AG04450 (cell line): ENCODE data around the gene AQP2. TPM values are rescaled to one million over a fixed set of nuclear protein-coding genes. Genes with fewer than 3 reads are reported as not detected.

ENCODE experiments used
- CTCF ChIA-PET: fragments of 300-600, 350-600 bp; formaldehyde crosslinking; extraction: SDS; loops from one replicate; lab custom pipeline; 2022; ENCODE audit warnings: antibody characterized with exemption, inconsistent platforms; lab: Charles Lee
- POLR2A ChIA-PET: fragments of 350-600 bp; formaldehyde crosslinking; extraction: SDS; loops from one replicate; lab custom pipeline; 2021; ENCODE audit warnings: antibody characterized with exemption, inconsistent platforms; lab: Yijun Ruan, JAX
- DNase-seq: peaks from one replicate; pipeline ENCODE4 v3.0.0-alpha.2; 2011; ENCODE audit warnings: low read depth, low spot score
- H3K27ac ChIP-seq: one replicate; pipeline ENCODE4 v1.5.1; 2012; ENCODE audit warnings: low read depth, low read length, control low read depth
- H3K27me3 ChIP-seq: one replicate; pipeline ENCODE4 v1.6.0; 2012; ENCODE audit warnings: low read length; ENCODE audit not compliant: control insufficient read depth, insufficient read depth
- H3K4me3 ChIP-seq: 2 replicates; pipeline ENCODE4 v1.5.1; 2011; ENCODE audit warnings: mild to moderate bottlenecking, low read depth, low read length, control low read depth
- H3K9me3 ChIP-seq: 2 replicates; pipeline ENCODE4 v1.5.1; 2012; ENCODE audit warnings: low read length; ENCODE audit not compliant: control insufficient read depth, insufficient read depth
- CTCF ChIP-seq: IDR thresholded peaks from 2 replicates; pipeline ENCODE4 v1.5.1; 2011; ENCODE audit warnings: low read depth, low read length, control low read depth, inconsistent platforms
- polyA plus RNA-seq: library from polyadenylated mRNA; depleted of rRNA; stranded (reverse); fragments of >200 nt; gene quantifications from 2 replicates; pipeline ENCODE4 v1.2.3, GENCODE V29; 2011

Gene AQP2
- polyA plus RNA-seq, 1 experiment: not detected

GRCh38 chr12:49970658-49971057 lies 20.1 kb downstream of the AQP2 start:
- Histone ChIP-seq H3K27ac (no peak overlapping the region), H3K27me3 (peaks cover 51% of the 10 kb centered on the region), H3K9me3 (no peaks in the 10 kb centered on the region), H3K4me3 (no peak overlapping the region)
- ChIA-PET CTCF (interaction anchor here (6.3 to 11.1 kb wide), 3 partner anchors 10 to 99 kb away, joined by 89 to 290 read pairs (median 102); no protein-coding TSS in a partner anchor), POLR2A (no interaction called here)
- no peak for DNase-seq
- TF ChIP-seq CTCF: no peak

GRCh38 chr12:49971141-49971540 lies 20.6 kb downstream of the AQP2 start:
- TF ChIP-seq CTCF: no peak
- POLR2A ChIA-PET: no interaction called here
- no peak for DNase-seq
- no peaks in the 10 kb centered on the region for H3K9me3 ChIP-seq
- no peak overlapping the region for H3K27ac ChIP-seq
- H3K4me3 ChIP-seq: no peak overlapping the region
- peaks cover 46% of the 10 kb centered on the region for H3K27me3 ChIP-seq
- CTCF ChIA-PET: interaction anchor here (0.6 to 11.1 kb wide), 3 partner anchors 84 to 120 kb away, joined by 4 to 290 read pairs (median 89); no protein-coding TSS in a partner anchor

- Histone ChIP-seq H3K4me3 (no peak overlapping the region), H3K9me3 (no peaks in the 10 kb centered on the region), H3K27me3 (peaks cover 40% of the 10 kb centered on the region), H3K27ac (no peak overlapping the region)
- POLR2A ChIA-PET: no interaction called here
- DNase-seq: no peak
- no peak for TF ChIP-seq CTCF
- CTCF ChIA-PET: interaction anchor here (0.7 to 11.1 kb wide), 3 partner anchors 83 to 576 kb away, joined by 3 to 89 read pairs (median 3); no protein-coding TSS in a partner anchor
These were observed 21.6 kb downstream of the AQP2 start for GRCh38 chr12:49972129-49972528.

- Histone ChIP-seq H3K4me3 (no peak within 1 kb of the TSS), H3K27ac (no peak within 1 kb of the TSS), H3K9me3 (no peaks in the 10 kb centered on the region), H3K27me3 (peaks cover 40% of the 10 kb centered on the region)
- no peak for DNase-seq
- no peak for TF ChIP-seq CTCF
- ChIA-PET CTCF (interaction anchor here (0.8 to 11.1 kb wide), 2 partner anchors 83 to 97 kb away, joined by 3 to 89 read pairs; no protein-coding TSS in a partner anchor), POLR2A (no interaction called here)
These were observed 22.3 kb downstream of the AQP2 start, which contains the start of gene AQP6 for GRCh38 chr12:49972641-49973360. Gene AQP6 (plus strand): TSS chr12:49972947. CDS start chr12:49973174, 227 bp downstream.

- POLR2A ChIA-PET: no interaction called here
- peaks cover 36% of the 10 kb centered on the region for H3K27me3 ChIP-seq
- no peaks in the 10 kb centered on the region for H3K9me3 ChIP-seq
- H3K27ac ChIP-seq: no peak overlapping the region
- no peak for TF ChIP-seq CTCF
- CTCF ChIA-PET: interaction anchor here (1.1 to 11.1 kb wide), 6 partner anchors 9 to 97 kb away, joined by 3 to 89 read pairs (median 9); no protein-coding TSS in a partner anchor
- H3K4me3 ChIP-seq: no peak overlapping the region
- no peak for DNase-seq
These were observed 22.9 kb downstream of the AQP2 start for GRCh38 chr12:49973361-49973830.
